Measurements from ENCODE around the gene GNMT. TPM values are rescaled to one million over a fixed set of nuclear protein-coding genes. Genes with fewer than 3 reads are reported as not detected.

The GNMT gene
- total RNA-seq, 3 donors from 2014 or later, result 0.75 to 0.76 TPM; not detected in 1

GRCh38 chr6:42932412-42932811 lies 28.1 kb upstream of the GNMT start:
- ATAC-seq (no peak), DNase-seq (no peak)
- TF ChIP-seq, protein P1, sequence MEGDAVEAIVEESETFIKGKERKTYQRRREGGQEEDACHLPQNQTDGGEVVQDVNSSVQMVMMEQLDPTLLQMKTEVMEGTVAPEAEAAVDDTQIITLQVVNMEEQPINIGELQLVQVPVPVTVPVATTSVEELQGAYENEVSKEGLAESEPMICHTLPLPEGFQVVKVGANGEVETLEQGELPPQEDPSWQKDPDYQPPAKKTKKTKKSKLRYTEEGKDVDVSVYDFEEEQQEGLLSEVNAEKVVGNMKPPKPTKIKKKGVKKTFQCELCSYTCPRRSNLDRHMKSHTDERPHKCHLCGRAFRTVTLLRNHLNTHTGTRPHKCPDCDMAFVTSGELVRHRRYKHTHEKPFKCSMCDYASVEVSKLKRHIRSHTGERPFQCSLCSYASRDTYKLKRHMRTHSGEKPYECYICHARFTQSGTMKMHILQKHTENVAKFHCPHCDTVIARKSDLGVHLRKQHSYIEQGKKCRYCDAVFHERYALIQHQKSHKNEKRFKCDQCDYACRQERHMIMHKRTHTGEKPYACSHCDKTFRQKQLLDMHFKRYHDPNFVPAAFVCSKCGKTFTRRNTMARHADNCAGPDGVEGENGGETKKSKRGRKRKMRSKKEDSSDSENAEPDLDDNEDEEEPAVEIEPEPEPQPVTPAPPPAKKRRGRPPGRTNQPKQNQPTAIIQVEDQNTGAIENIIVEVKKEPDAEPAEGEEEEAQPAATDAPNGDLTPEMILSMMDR (IDR thresholded peaks at IDR 0.05), result no peak
- H3K9me3 ChIP-seq, result no peaks in the 10 kb centered on the region
- no peak overlapping the region for H3K4me3 ChIP-seq
- intact Hi-C loops (cut with DNase I, micrococcal nuclease), result no loop called here
- H3K36me3 ChIP-seq (ENCODE audit: low read depth), result no peaks in the 10 kb centered on the region
- H3K4me1 ChIP-seq (ENCODE audit: low read depth), result peaks cover 18% of the 10 kb centered on the region

DNA sequence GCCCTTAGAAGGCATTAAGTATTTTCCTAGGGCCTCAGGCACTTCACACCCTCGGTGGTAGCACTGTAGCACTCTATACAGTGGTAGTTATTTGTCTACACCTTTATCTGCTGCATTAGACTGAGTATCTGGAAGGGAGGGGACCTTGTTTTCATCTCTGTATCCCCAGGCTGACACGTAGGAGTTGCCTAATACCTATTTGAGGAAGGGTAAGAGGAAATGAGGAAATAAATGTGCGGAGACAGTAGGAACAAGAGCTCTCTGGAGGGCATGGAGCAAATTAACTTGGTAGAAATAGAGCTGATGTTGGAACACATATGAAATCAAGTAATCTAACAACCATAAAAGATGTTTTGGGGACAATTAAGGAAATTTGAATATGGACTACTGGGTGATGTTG lies 27.3 kb upstream of the GNMT start:
- TF ChIP-seq, protein P1 (IDR thresholded peaks at IDR 0.05), result no peak
- no peak for ATAC-seq
- DNase-seq, result no peak
- Histone ChIP-seq H3K9me3 (no peaks in the 10 kb centered on the region), H3K4me3 (no peak overlapping the region), H3K4me1 (ENCODE audit: low read depth) (peaks cover 18% of the 10 kb centered on the region), H3K36me3 (ENCODE audit: low read depth) (no peaks in the 10 kb centered on the region)
- intact Hi-C loops (cut with DNase I, micrococcal nuclease), result no loop called here

GRCh38 chr6:42935322-42935721 lies 25.2 kb upstream of the GNMT start:
- ATAC-seq (no peak), DNase-seq (no peak)
- Histone ChIP-seq H3K9me3 (no peaks in the 10 kb centered on the region), H3K36me3 (ENCODE audit: low read depth) (no peaks in the 10 kb centered on the region), H3K4me1 (ENCODE audit: low read depth) (peaks cover 17% of the 10 kb centered on the region), H3K4me3 (no peak overlapping the region)
- TF ChIP-seq, protein P1 (IDR thresholded peaks at IDR 0.05), result no peak
- intact Hi-C loops (cut with DNase I, micrococcal nuclease), result no loop called here

- Histone ChIP-seq H3K4me1 (ENCODE audit: low read depth) (peaks cover 8% of the 10 kb centered on the region), H3K4me3 (no peak overlapping the region), H3K9me3 (no peaks in the 10 kb centered on the region), H3K36me3 (ENCODE audit: low read depth) (no peaks in the 10 kb centered on the region)
- intact Hi-C loops (cut with DNase I, micrococcal nuclease), result no loop called here
- ATAC-seq (no peak), DNase-seq (no peak)
- TF ChIP-seq, protein P1 (IDR thresholded peaks at IDR 0.05), result no peak
Observed at GRCh38 chr6:42936398-42936797, 24.2 kb upstream of the GNMT start.

- no peak for ATAC-seq
- H3K36me3 ChIP-seq (ENCODE audit: low read depth), result no peaks in the 10 kb centered on the region
- intact Hi-C loops (cut with DNase I, micrococcal nuclease), result no loop called here
- no peak for DNase-seq
- TF ChIP-seq, protein P1 (IDR thresholded peaks at IDR 0.05), result no peak
- H3K4me3 ChIP-seq, result no peak overlapping the region
- no peaks in the 10 kb centered on the region for H3K4me1 ChIP-seq (ENCODE audit: low read depth)
- H3K9me3 ChIP-seq, result no peaks in the 10 kb centered on the region
Observed at GRCh38 chr6:42937548-42938427, 22.8 kb upstream of the GNMT start.

Data from mucosa of descending colon (tissue), 3 donors.